HG03097 (cell line): ENCODE data around the gene ASTN1.

Source experiments
- ATAC-seq: cut with Tn5 transposase; IDR thresholded peaks from one replicate; pipeline ENCODE4 v1.9.1; 2021; ENCODE audit not compliant: unreplicated experiment, low FRiP score

The ASTN1 gene

GRCh38 chr1:176849281-176849680 is 315.2 kb downstream of the ASTN1 start:
- ATAC-seq = no peak

- ATAC-seq = no peak
These were observed 317.5 kb downstream of the ASTN1 start for GRCh38 chr1:176847052-176847451.

- ATAC-seq = no peak
These were observed 320.9 kb downstream of the ASTN1 start for GRCh38 chr1:176843352-176844297.

DNA sequence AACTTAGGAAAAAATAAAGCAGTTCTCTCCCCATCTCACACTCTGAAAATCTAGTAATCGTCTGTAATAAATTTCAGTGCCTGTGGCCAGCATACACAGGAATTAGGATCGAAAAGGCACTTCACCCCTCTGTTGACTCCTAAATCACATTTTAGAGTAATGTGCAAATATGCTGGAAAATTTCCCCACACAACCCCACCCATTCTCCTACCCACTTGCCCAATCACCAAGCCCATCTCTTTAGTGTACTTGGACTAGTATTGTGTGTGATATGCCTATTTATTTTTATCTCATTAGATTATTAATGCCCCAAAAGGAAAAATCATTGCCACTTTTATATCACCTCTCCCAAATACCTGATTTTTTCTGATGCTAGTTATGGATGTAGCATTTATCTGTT is 323.3 kb downstream of the ASTN1 start:
- ATAC-seq = no peak

DNA sequence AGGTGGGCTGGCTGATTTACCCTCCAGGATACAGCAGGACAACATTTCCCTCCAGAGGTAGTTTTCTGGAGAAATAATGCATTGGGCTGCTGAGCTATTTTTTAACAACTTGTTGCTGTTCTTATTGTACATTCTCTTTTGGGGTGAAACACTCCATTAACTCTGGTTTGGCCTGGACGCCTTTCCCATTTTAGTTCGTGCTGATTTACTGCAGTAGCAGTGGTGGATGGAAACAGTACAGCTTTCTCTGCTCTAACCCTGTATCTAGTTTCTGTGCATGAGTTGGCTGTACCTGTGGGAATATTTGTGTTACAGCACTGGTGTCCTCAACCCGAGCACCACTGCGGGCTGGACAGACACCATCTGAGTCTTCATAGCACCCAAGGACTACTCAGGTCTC is 325.3 kb downstream of the ASTN1 start:
- ATAC-seq = no peak

GRCh38 chr1:176838276-176838995 is 326.1 kb downstream of the ASTN1 start:
- ATAC-seq = no peak

DNA sequence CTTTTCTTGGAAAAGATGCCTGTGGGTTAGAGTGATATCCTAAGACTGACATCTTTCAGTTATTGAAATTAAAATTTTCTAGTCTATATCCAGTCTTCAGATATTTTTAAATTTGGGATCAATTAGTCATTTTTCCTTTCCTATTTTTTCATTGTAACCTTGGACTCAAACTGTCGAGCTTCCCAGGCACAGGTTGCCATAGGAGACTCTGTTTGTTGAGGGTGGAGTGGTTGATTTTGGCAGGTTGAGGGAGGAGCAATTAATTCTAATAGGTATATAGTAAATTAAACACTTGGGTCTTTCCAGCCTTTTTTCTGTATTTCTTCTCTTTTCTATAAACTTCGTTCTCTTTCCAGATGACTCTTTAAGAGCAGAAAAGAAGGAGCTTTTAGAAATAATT is 326.8 kb downstream of the ASTN1 start:
- no peak for ATAC-seq

- no peak for ATAC-seq
These were observed 333.4 kb downstream of the ASTN1 start for GRCh38 chr1:176831150-176831549.

DNA sequence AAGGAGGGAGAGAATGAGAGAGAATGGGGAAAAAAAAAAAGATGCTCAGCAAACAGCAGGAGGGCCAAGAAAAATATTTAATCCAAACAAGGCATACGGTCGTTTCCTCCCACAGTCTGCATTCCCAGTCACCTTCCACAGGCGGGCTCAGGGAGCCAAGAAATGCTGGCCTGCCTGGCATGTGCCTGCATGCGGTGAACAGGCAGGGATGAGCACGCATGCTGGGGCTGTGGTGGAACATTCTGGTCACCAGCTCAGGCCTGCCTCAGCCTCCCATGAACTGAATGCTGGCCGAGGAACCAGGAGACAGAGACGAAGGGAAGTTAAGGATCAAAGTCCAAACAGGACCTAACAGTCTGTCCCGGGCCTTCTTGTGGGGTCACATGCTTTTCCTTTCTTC is 335.3 kb downstream of the ASTN1 start:
- ATAC-seq = no peak

DNA sequence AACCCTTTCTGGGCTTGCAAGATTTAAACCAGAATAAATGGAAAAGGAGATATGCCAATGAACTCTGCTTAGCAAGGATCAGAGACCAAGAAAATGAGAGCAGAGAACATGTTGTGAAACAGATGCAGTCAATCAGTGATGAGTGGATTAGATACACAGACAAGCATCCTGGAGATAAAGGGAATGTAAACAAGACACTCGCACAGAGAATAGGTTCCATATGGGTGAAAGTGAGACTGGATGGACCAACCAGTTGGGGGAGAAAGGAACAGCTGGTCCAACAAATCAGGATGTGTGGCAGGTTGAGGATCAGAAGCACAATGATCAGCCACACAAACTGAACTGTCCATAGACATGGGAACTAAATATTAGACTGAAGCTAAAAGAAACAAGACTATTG is 338.2 kb downstream of the ASTN1 start:
- no peak for ATAC-seq

GRCh38 chr1:176820391-176821031 is 344.0 kb downstream of the ASTN1 start:
- ATAC-seq = no peak

DNA sequence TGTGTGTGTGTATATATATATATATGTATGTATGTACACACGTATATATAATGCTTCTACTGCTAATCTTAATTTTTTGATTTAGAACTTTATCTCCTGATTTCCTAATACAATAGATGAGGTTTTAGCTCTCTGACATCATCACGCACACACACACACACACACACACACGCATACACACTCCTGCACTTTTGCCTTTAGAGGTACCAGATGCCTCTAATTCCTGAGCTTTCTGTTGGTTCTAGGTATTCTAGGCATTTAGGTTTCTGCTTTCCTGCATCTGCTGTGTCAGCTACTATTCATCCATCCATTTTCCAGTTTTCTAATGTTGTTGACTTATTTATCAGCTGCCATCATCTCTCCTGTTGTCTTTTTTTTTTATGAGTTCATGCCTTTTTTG is 348.3 kb downstream of the ASTN1 start:
- no peak for ATAC-seq

DNA sequence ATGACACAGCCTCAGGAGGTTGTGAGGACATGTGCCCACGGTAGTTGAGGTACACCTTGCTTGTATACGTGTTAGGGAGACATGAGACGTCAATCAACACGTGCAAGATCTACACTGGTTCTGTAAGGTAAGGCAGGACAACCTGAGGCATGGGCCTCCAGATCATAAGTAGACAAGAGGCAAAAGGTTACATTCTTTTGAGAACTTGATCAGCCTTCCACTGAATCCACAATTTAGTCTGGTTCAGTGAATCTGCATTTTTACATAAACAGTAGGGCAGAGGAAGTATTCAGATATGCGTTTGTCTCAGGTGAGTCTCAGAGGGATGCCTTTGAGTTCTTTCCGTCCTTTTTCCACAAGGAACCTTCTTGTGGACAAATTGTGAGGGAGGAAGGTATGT is 348.9 kb downstream of the ASTN1 start:
- ATAC-seq = no peak

GRCh38 chr1:176811511-176812288 is 352.8 kb downstream of the ASTN1 start:
- ATAC-seq = no peak

- ATAC-seq = no peak
These were observed 355.2 kb downstream of the ASTN1 start for GRCh38 chr1:176809292-176809691.
